HFF-Myc (cell line): ENCODE data around the gene PRELID2.

ENCODE experiments used
- DNase-seq: peaks from one replicate; pipeline ENCODE4 v3.0.0-alpha.2; 2011; ENCODE audit warnings: low read depth; ENCODE audit errors: extremely low read depth
- H3K4me3 ChIP-seq: replicated peaks from 2 replicates; pipeline ENCODE4 v1.5.1; 2011; ENCODE audit warnings: low read depth, mild to moderate bottlenecking, control low read depth, low read length
- TF ChIP-seq, protein P1 (sequence below): IDR thresholded peaks from 2 replicates; pipeline ENCODE4 v1.5.1; 2012; ENCODE audit warnings: mild to moderate bottlenecking, low read depth, low read length, control low read depth; ENCODE audit errors: missing control alignments

PRELID2 gene

DNA sequence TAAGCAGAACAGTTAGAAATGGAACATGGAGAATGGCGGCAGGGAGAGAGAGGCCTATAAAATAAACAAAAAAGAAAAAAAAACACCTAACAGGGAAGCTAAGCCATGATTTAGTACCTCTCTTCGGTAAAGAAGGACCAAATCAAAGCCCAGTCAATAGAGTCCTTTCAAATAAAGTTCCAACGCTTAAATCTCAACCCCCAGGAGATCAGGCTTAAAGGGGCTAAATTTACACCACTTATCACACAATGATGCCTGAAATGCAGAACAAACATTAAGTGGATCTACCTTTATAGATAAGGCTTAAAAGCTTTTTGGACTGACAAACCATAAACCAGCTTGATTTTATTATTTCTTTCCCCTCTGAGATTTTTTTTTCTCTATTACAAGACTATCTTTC lies 66.3 kb downstream of the PRELID2 start:
- H3K4me3 ChIP-seq = no peak overlapping the region
- no peak for DNase-seq
- TF ChIP-seq, protein P1, sequence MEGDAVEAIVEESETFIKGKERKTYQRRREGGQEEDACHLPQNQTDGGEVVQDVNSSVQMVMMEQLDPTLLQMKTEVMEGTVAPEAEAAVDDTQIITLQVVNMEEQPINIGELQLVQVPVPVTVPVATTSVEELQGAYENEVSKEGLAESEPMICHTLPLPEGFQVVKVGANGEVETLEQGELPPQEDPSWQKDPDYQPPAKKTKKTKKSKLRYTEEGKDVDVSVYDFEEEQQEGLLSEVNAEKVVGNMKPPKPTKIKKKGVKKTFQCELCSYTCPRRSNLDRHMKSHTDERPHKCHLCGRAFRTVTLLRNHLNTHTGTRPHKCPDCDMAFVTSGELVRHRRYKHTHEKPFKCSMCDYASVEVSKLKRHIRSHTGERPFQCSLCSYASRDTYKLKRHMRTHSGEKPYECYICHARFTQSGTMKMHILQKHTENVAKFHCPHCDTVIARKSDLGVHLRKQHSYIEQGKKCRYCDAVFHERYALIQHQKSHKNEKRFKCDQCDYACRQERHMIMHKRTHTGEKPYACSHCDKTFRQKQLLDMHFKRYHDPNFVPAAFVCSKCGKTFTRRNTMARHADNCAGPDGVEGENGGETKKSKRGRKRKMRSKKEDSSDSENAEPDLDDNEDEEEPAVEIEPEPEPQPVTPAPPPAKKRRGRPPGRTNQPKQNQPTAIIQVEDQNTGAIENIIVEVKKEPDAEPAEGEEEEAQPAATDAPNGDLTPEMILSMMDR = no peak

DNA sequence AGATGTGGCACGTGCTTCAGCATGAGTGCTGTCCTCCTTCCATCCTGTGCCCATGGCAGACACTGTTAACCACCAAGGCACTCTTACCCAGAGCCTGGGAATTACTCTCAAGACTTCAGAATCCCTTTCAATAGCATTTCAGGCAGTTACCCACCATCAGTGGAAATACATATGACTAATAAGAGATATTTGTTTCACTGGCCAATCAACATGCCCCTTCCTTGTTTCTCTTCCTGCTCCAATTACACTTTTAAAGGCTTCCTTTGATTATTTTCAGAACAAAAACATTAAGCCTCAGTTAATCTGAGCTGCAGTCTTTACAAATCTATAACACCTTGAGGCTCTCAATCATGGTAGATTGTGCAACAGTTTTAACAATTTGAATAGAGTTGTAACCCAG lies 70.8 kb downstream of the PRELID2 start:
- no peak for DNase-seq
- no peak overlapping the region for H3K4me3 ChIP-seq
- TF ChIP-seq, protein P1 = no peak

DNA sequence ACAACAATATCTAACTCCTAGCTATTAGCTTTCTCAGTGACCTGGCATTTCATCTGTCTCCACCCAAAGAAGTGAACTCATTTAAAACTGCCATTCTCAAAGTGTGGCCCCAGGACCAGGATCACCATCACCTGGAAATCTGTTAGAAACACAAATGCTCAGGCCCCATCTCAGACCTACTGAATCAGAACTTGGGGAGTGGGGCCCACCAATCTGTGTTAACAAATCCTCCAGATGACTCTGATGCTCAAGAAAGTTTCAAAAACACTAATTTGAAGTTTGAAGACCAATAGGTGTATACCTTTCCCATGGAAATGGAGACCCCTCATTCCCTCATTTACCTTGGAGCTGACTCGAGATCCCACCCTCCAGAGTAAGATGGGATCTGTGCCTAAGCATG lies 72.3 kb downstream of the PRELID2 start:
- no peak for DNase-seq
- TF ChIP-seq, protein P1 = no peak
- no peak overlapping the region for H3K4me3 ChIP-seq

DNA sequence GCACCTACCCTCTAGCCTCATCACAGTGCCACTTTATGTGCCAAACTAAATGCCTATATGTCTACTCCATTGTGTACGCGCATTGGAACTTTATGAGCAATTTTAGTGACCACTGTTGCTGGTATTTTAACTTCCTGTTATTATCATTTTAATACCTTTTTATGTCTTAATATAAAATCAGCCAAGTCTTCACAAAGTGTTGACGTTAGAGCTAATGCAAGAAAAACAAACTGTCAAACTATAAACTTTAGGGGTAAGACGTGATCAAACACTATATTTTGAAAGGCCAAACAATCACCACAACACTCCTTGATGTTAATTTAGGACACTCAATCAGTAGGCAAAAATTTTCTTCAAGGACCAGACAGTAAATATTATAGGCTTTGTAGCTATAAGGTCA lies 73.9 kb downstream of the PRELID2 start:
- TF ChIP-seq, protein P1 = no peak
- H3K4me3 ChIP-seq = no peak overlapping the region
- DNase-seq = no peak

DNA sequence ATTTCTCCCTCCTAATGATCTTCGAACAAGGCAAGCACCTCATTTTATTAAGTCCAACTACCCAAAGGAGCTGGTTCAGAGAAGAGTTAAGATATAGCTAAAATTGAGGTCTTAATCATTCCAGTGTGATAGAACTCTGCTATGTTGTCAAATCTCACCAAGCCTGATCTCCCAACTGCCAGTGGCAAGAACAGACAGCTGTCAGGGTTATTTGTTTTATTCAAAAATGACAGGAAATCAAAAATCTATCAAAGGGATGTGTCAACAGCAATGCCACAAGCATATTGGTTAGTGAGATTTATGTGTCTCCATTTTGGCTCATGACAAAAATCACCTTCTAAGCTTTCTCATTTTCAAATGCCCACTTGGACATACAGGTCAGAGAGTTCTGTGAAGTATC lies 74.5 kb downstream of the PRELID2 start:
- DNase-seq = no peak
- TF ChIP-seq, protein P1 = no peak
- no peak overlapping the region for H3K4me3 ChIP-seq

DNA sequence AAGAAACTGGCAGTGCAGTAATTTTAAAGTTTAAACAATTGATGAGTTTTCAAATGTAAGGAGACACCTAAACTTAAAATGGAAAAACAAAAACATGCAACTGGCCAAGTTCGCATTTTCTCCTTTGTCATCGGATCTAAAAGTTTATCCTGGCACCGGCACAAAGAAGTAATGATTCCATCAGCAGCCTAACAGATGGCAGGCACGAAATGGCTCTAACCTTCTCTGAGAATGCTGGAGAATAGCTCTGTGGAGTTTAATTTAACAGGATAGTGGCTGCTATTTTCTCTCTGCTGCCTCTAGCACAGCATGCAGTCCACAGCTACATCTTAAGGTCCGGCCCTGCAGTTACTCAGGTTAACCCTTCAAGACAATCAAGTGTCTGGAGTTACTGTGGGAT lies 82.2 kb downstream of the PRELID2 start:
- TF ChIP-seq, protein P1 = no peak
- H3K4me3 ChIP-seq = no peak overlapping the region
- DNase-seq = peak; percentile 26

DNA sequence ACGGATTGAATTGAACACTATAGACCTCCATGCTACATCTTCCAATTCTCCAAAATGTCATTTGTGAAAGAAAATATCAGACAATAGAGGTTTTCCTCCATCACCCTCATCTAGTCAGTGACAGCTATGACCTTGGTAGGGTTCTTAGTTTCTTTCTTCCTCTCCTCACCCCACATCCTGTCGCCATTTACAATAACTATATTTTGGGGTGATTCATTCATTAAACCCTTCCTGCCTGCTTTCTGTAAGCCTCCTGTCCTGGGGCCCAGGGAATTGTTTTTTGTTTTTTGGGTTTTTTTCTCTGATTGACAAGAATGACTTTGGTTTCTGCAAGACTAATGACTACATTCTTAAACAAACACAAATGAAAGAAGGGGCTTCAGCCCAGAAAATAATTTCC lies 82.6 kb downstream of the PRELID2 start:
- no peak for DNase-seq
- TF ChIP-seq, protein P1 = no peak
- no peak overlapping the region for H3K4me3 ChIP-seq
